Adipose tissue (tissue), 3 donors: ENCODE data around the gene PPM1A. TPM values are rescaled to one million over a fixed set of nuclear protein-coding genes. Genes with fewer than 3 reads are reported as not detected.

Experiments
- H3K27ac ChIP-seq: one replicate; pipeline ENCODE4 v1.5.1; 2013; ENCODE audit warnings: low read depth, low read length
- WGBS, 3 donors: extraction: QIAGEN DNeasy Blood & Tissue Kit; methylation state at CpG; one replicate each; pipeline ENCODE4 v1.1.7; 2013; 5-methylcytosine and 5-hydroxymethylcytosine counted together
- polyA plus RNA-seq, 3 donors: library from polyadenylated mRNA; stranded (reverse); fragments of 200-250 nt; gene quantifications; one replicate each; pipeline ENCODE4 v1.2.3, GENCODE V29; 2013
- donor health status: healthy with polysubstance abuse.
- donor health status: Bipolar disorder and iron deficiency.
- donor health status: healthy.

PPM1A gene
- polyA plus RNA-seq, 3 donors = 12.7 to 27.4 (median 22.9) TPM

GRCh38 chr14:60221457-60221856 lies 27.6 kb upstream of the PPM1A start:
- H3K27ac ChIP-seq = no peak overlapping the region

GRCh38 chr14:60222820-60223219 lies 26.2 kb upstream of the PPM1A start:
- H3K27ac ChIP-seq = no peak overlapping the region
- 41 to 81% (median 77%) methylated on average over 4 of the region's 4 CpGs for WGBS, 3 donors

GRCh38 chr14:60225265-60225664 lies 23.8 kb upstream of the PPM1A start:
- no peak overlapping the region for H3K27ac ChIP-seq
- 72 to 80% (median 79%) methylated on average over 3 of the region's 3 CpGs for WGBS, 3 donors

GRCh38 chr14:60226298-60226697 lies 22.7 kb upstream of the PPM1A start:
- H3K27ac ChIP-seq = no peak overlapping the region
- WGBS, 3 donors = 32 to 62% (median 38%) methylated on average over 2 of the region's 2 CpGs

- 85 to 97% (median 91%) methylated on average over 1 of the region's 1 CpG for WGBS, 3 donors
- H3K27ac ChIP-seq = no peak overlapping the region
Observed at GRCh38 chr14:60227291-60227690, 21.7 kb upstream of the PPM1A start.

- H3K27ac ChIP-seq = no peak overlapping the region
Observed at GRCh38 chr14:60229614-60230013, 19.4 kb upstream of the PPM1A start.

GRCh38 chr14:60232185-60232584 lies 16.8 kb upstream of the PPM1A start:
- WGBS, 3 donors = 90 to 100% (median 98%) methylated on average over 1 of the region's 1 CpG
- H3K27ac ChIP-seq = no peak overlapping the region

- no peak overlapping the region for H3K27ac ChIP-seq
- 81 to 88% (median 83%) methylated on average over 3 of the region's 3 CpGs for WGBS, 3 donors
Observed at GRCh38 chr14:60233251-60233650, 15.8 kb upstream of the PPM1A start.

GRCh38 chr14:60233891-60234290 lies 15.1 kb upstream of the PPM1A start:
- H3K27ac ChIP-seq = no peak overlapping the region

- 64 to 91% (median 86%) methylated on average over 2 of the region's 2 CpGs for WGBS, 3 donors
- H3K27ac ChIP-seq = no peak overlapping the region
Observed at GRCh38 chr14:60235440-60235839, 13.6 kb upstream of the PPM1A start.

- H3K27ac ChIP-seq = no peak overlapping the region
Observed at GRCh38 chr14:60238955-60239354, 10.1 kb upstream of the PPM1A start.

GRCh38 chr14:60240139-60240856 lies 8.7 kb upstream of the PPM1A start:
- WGBS, 3 donors = 81 to 87% (median 83%) methylated on average over 7 of the region's 7 CpGs
- H3K27ac ChIP-seq = no peak overlapping the region

More at GRCh38 chr14:60238955-60239354, 10.1 kb upstream of the PPM1A start:
- WGBS, 3 donors = 45 to 92% (median 85%) methylated on average over 3 of the region's 3 CpGs

GRCh38 chr14:60241091-60241490 lies 7.9 kb upstream of the PPM1A start:
- 15 to 56% (median 20%) methylated on average over 1 of the region's 1 CpG for WGBS, 3 donors

GRCh38 chr14:60242429-60242828 lies 6.6 kb upstream of the PPM1A start:
- whole genome bisulfite sequencing, 3 donors = 53 to 82% (median 59%) methylated on average over 2 of the region's 2 CpGs
- no peak overlapping the region for H3K27ac ChIP-seq

More at GRCh38 chr14:60241091-60241490, 7.9 kb upstream of the PPM1A start:
- H3K27ac ChIP-seq = no peak overlapping the region

- 50 to 78% (median 63%) methylated on average over 2 of the region's 2 CpGs for WGBS, 3 donors
- no peak overlapping the region for H3K27ac ChIP-seq
Observed at GRCh38 chr14:60245380-60246177, 3.4 kb upstream of the PPM1A start.

- WGBS, 3 donors = 0% methylated on average over 27 of the region's 27 CpGs
- H3K27ac ChIP-seq = peak overlapping the region; percentile 99
Observed at GRCh38 chr14:60247994-60248696, 876 bp upstream of the PPM1A start.

GRCh38 chr14:60249321-60250256 lies 568 bp downstream of the PPM1A start:
- WGBS, 3 donors = 0 to 1% (median 1%) methylated on average over 48 to 107 of the region's 107 CpGs
- peak overlapping the region; percentile 86 for H3K27ac ChIP-seq
